ENCODE data around the gene POU2F2. TPM values are rescaled to one million over a fixed set of nuclear protein-coding genes. Genes with fewer than 3 reads are reported as not detected.
A peak's percentile ranks its signal among the peaks of the same experiment; 100 is the strongest.

The POU2F2 gene
- total RNA-seq, 1 donor from 2014 or later, result 0.65 TPM

DNA sequence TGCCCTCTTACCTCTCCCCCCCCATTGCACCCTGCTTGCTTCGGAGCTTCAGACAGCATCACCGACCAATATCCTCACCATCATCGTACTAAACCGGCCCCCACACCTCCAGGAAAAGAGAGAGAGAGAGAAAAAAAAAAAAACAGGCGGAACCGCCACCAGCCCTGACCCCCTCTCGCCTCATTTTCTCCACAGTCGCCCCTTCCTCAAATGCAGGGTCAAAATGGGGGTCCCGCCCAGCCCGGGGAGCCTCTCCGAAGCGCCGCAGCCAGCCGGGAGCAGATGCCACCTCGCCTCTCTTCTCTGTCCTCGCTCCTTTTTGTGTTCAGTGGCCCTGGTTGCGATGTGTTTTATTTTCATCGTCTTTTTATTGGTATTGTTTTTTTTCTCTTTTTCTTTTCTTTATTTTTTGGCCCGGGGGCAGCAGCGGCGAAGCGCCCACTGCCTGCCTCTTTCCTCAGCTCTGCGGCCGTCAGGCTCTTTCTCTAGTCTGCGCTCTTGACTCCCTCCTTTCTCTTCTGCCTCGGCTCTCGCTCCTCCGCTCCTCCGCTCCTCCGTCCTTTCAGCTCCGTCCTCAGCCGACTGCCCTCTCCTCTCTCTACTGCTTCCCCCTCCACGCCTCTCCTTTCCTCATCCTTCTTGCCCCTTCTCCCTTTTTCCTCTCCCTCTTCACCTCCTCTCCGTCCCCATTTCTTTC is 43.9 kb upstream of the POU2F2 start:
- H3K4me3 Mint-ChIP-seq, result peak overlapping the region; percentile 67
- TF ChIP-seq, protein P1, sequence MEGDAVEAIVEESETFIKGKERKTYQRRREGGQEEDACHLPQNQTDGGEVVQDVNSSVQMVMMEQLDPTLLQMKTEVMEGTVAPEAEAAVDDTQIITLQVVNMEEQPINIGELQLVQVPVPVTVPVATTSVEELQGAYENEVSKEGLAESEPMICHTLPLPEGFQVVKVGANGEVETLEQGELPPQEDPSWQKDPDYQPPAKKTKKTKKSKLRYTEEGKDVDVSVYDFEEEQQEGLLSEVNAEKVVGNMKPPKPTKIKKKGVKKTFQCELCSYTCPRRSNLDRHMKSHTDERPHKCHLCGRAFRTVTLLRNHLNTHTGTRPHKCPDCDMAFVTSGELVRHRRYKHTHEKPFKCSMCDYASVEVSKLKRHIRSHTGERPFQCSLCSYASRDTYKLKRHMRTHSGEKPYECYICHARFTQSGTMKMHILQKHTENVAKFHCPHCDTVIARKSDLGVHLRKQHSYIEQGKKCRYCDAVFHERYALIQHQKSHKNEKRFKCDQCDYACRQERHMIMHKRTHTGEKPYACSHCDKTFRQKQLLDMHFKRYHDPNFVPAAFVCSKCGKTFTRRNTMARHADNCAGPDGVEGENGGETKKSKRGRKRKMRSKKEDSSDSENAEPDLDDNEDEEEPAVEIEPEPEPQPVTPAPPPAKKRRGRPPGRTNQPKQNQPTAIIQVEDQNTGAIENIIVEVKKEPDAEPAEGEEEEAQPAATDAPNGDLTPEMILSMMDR (IDR thresholded peaks at IDR 0.05; ENCODE audit: unreplicated experiment), result no peak
- peaks cover 51% of the 10 kb centered on the region for H3K27me3 Mint-ChIP-seq (ENCODE audit: low read depth)
- no peaks in the 10 kb centered on the region for H3K36me3 Mint-ChIP-seq
- DNase-seq (ENCODE audit: low spot score in 2 of 2, unreplicated experiment in 2 of 2), result no peak
- H3K9me3 Mint-ChIP-seq, result no peaks in the 10 kb centered on the region
- peaks cover 5% of the 10 kb centered on the region for H3K4me1 Mint-ChIP-seq
- H3K27ac Mint-ChIP-seq, result no peak overlapping the region

DNA sequence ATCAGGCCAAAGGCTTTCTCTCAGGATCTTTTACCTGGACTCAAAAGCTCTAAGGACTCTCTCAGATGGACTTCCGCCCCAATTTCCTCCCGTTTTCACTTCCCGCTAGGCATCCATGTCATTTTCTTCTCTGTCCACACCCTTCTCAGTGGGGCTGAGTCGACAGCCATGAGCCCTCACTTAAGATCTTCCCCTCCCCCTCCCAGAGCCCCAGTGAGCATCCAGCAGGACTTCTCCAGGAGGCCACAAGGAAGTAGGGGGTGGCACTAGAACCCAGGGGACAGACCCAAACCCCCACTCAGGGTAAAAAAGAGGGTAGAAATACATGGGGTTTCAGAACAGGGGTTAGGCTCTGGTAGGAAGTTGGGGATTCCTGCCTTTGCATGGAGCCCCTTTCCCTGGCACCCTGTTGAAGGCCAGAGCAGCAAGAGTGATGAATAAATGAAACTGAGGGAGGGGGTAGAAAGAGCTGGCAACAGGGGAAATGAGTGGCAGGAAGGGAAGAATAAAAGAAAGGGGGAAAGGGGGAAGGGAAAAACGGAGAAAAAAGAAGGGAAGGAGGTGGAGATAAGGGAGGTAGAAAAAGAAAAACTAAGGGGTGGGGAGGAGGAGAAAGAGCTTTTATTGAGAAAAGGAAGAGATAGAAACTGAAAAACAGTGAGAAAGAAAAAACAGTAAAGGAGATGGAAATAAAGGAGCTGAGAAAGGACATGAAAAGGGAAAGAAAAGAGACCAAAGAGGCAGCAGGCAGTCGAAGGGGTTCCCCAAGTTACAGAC is 42.9 kb upstream of the POU2F2 start:
- Mint-ChIP-seq H3K27me3 (ENCODE audit: low read depth) (peaks cover 57% of the 10 kb centered on the region), H3K4me3 (peak overlapping the region; percentile 7)

DNA sequence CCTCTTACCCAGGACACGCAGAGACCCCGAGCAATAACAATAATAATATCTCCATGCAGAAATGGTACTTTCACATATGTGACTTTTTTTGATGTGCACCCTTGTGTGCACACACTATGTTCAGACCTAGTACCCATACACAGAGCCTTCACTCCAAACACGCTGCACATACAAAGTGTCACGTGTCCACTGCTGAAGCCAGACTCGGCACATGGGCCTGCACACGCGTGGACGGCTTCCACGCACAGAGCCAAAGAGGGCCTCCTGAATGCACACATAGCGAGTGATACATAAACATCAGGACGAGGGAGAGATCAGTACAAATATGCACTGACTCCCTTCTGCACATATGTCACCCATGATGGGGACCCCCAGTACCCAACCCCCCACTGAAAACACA is 41.9 kb upstream of the POU2F2 start:
- Mint-ChIP-seq H3K27me3 (ENCODE audit: low read depth) (peaks cover 66% of the 10 kb centered on the region), H3K9me3 (no peaks in the 10 kb centered on the region), H3K36me3 (no peaks in the 10 kb centered on the region), H3K4me3 (no peak overlapping the region), H3K4me1 (peaks cover 5% of the 10 kb centered on the region), H3K27ac (no peak overlapping the region)
- TF ChIP-seq, protein P1 (IDR thresholded peaks at IDR 0.05; ENCODE audit: unreplicated experiment), result no peak
- DNase-seq (ENCODE audit: low spot score in 2 of 2, unreplicated experiment in 2 of 2), result no peak

More for the DNA sequence above, 42.9 kb upstream of the POU2F2 start:
- TF ChIP-seq, protein P1 (IDR thresholded peaks at IDR 0.05; ENCODE audit: unreplicated experiment), result no peak
- no peak for DNase-seq (ENCODE audit: low spot score in 2 of 2, unreplicated experiment in 2 of 2)
- H3K27ac Mint-ChIP-seq, result no peak overlapping the region
- no peaks in the 10 kb centered on the region for H3K36me3 Mint-ChIP-seq
- no peaks in the 10 kb centered on the region for H3K9me3 Mint-ChIP-seq
- peaks cover 5% of the 10 kb centered on the region for H3K4me1 Mint-ChIP-seq

DNA sequence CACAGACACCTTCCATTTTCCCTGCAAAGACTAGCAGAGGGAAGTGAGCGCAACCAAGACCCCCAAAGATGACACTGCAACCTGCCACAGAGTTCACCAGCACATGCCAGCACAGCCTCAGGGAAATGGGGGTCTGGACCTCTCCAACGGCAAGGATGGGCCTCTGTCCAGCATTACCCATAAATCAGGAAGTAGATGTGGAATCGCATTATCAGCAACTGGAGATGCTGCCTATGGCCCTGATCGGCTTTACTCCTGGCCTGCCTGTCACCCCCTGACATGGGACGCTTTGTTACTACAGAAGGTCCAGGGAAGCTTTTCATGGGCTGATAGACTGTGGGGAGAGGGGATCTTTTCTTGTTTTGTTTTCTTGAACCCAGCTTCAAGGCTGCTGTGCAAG is 41.4 kb upstream of the POU2F2 start:
- no peak overlapping the region for H3K27ac Mint-ChIP-seq
- no peaks in the 10 kb centered on the region for H3K9me3 Mint-ChIP-seq
- DNase-seq (ENCODE audit: low spot score in 2 of 2, unreplicated experiment in 2 of 2), result no peak
- H3K36me3 Mint-ChIP-seq, result no peaks in the 10 kb centered on the region
- no peak overlapping the region for H3K4me3 Mint-ChIP-seq
- TF ChIP-seq, protein P1 (IDR thresholded peaks at IDR 0.05; ENCODE audit: unreplicated experiment), result no peak
- H3K27me3 Mint-ChIP-seq (ENCODE audit: low read depth), result peaks cover 70% of the 10 kb centered on the region
- H3K4me1 Mint-ChIP-seq, result peaks cover 5% of the 10 kb centered on the region

DNA sequence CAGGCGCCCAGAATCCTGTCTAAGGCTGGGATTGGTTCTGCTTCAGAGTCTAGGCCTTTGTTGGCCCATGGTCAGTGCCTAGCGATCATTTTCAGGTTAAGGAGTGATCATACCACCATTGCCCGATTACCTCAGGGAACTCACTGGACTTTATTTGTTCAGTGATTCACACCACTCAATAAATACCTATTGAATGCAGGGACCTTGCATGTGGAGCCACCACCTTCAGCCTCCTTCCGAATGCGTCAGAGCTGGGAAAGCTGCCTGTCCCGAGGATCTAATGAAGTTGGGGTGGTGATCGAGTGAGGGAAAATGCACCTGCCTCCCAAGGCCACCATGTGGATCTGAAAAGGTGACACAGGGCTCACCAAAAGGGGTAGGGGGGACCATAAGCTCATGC is 40.0 kb upstream of the POU2F2 start:
- Mint-ChIP-seq H3K27ac (no peak overlapping the region), H3K4me1 (peaks cover 5% of the 10 kb centered on the region), H3K4me3 (no peak overlapping the region), H3K9me3 (no peaks in the 10 kb centered on the region), H3K36me3 (no peaks in the 10 kb centered on the region), H3K27me3 (ENCODE audit: low read depth) (peaks cover 84% of the 10 kb centered on the region)
- TF ChIP-seq, protein P1 (IDR thresholded peaks at IDR 0.05; ENCODE audit: unreplicated experiment), result no peak
- no peak for DNase-seq (ENCODE audit: low spot score in 2 of 2, unreplicated experiment in 2 of 2)

Measured in mesothelial cell of epicardium (in vitro differentiated cells).